Activated CD8-positive, alpha-beta memory T cell treated with anti-CD3 and anti-CD28 coated beads for 48 hours (primary cell): ENCODE results near the gene ST6GALNAC4.

Experiments
- DNase-seq, 3 experiments: peaks; one replicate each; pipeline ENCODE4 v3.0.0-alpha.2; 2020; ENCODE audit warnings: low read depth in 2 of 3, low spot score in 2 of 3

The ST6GALNAC4 gene, protein sequence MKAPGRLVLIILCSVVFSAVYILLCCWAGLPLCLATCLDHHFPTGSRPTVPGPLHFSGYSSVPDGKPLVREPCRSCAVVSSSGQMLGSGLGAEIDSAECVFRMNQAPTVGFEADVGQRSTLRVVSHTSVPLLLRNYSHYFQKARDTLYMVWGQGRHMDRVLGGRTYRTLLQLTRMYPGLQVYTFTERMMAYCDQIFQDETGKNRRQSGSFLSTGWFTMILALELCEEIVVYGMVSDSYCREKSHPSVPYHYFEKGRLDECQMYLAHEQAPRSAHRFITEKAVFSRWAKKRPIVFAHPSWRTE

DNA sequence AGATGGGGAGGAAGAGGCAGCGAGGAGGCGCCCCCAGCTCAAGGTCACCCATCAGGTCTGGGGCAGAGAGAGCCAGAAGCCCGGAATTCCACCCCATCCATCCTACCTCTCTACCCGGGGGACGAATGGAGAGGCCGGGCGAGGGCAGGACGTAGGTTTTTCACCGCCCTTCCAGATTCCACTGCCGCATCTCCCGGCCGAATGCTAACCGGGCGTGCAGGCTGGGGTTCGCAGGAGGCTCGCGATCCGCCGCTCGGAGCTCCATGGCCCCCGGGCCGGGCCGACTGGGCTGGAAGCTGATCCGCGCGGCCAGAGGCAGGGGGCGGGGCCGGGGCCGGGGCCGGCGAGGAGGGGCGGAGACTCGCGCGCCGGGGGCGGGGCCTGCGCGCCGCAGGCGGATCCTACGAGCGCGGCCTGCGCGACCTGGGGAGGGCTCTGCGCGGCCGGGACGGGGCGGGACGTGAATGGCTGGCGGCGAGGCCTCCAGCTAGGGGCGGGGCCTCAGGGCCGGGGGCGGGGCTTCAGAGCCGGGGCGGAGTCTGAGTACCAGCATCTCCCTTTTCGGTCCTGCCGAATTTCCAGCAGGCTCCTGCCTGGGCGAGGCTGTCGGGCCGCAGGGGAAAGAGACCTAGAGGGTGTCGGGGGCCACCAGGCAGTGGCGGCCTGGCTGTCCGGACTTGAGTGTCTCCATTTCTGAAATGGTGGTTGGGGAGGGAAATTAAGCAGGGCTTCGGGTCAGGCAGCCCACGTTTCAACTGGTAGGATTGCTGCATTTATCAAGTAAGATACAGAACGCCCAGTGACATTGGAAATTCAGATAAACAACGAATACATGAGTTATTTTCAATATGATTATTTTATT lies at the start of gene ST6GALNAC4:
Gene ST6GALNAC4 (minus strand): TSS at position 322 of the 862 bp plus-strand sequence. CDS start 622 bp downstream, outside the sequence.
- DNase-seq: peak; percentile 93 to 94 (median 94)

DNA sequence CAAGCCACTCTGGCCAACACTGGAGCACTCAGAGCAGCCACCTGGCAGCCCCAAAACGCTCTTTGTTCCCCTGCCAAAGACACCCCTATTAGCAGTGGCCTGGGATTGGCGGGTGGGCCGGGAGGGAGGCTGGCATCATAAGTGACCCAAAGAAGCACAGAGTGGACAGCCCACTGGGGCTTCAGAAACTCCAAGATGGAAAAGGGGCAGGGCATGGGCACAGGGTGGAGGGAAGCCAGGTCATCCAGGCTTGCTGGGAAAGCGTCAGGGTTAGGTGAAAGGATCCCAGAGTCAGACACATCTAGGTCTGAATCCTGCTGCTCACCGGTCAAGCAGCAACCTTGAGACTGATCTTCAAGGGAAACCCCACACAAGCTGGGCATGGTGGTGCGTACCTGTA lies 49.1 kb upstream of the ST6GALNAC4 start:
- DNase-seq: no peak

DNA sequence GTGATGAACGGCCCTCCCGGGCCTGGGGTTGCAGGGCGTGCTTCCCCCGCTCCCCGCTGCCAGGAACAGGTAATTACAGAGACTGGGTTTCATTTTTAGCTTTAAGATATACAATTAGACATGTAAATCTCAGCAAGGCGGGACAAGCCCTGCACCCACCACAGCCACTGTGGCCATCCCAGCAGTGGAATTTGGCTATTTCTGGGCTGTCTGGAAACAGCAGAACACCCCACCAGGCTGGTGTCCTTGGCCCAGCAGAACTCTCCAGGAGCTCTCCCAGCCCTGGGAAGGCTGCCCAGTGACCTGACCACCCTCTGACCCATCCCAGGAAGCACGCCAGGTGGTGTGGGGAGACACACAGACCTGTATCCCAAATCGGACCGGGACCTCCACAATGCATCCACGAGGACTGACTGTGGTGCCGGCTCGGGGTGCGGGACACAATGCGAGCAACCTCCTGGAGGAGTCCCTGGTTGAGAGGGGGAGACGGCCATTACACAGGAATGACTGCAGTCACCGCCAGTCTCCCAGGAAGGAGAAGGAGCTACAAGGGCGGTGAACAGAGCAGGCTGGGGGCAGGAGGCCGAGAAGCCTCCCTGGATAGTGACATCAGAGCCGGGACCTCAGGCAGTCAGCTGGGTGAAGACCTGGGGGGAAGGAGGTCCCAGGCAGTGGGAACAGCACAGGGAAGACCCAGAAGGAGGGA lies 46.7 kb upstream of the ST6GALNAC4 start:
- DNase-seq: no peak

DNA sequence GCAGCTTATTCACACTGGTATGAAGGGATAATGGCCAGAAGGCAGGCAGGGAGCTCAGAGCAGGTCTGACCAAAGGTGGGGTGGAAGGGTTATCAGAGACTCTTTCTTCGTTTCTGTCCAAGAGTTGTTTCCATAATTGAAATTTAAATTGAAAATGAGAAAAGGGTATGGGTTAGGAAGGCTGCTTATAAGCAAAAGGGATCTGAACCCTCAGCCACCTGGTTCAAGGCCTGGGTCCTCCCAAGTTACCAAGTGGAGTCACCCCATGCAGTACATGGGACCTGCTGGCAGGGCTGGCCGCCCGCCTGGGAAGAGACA lies 46.2 kb upstream of the ST6GALNAC4 start:
- DNase-seq: no peak

DNA sequence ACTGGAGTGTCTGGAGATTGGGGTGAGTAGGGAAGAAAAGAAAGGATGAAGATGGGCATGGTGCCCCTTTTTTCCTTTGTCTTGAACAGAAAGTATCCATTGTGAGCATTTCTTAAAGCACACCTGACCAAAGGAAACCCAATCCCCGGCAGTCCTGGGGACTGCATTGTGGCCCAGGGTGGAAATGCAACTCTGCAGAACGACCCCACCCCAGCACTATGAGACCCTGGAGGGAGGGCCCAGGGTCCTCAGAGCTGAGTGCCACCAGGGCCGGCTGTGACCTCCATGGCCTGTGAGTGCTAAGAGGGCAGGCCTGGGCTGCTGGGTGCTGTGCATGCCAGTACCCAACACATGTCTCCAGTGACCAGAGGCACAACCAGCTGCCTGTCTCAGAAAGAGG lies 45.4 kb upstream of the ST6GALNAC4 start:
- no peak for DNase-seq

DNA sequence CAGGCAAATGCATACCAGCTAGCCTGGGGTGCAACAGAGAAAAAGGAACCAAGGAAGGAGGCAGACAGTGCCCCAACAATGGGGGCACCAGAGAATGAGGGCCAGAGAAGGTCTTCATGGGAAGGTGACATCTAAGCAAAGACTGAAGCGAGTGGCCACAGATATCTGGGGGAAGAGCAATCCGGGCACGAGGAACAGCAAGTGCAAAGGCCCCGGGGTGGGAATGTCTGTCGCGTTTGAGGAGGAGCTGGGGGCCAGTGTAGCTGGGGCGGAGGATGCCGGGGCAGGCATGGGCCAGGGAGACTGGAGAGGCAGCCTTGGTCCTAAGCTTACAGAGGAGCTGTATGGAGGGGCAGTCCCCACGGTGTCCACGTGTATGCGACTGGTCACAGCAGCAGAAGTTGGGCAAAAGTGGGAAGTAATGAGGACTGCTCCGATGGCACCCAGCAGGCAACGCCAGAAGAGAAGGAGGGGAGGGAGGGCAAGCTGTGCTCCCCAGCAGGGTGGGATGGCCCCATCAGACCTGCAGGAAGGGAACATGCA lies 44.8 kb upstream of the ST6GALNAC4 start:
- no peak for DNase-seq

DNA sequence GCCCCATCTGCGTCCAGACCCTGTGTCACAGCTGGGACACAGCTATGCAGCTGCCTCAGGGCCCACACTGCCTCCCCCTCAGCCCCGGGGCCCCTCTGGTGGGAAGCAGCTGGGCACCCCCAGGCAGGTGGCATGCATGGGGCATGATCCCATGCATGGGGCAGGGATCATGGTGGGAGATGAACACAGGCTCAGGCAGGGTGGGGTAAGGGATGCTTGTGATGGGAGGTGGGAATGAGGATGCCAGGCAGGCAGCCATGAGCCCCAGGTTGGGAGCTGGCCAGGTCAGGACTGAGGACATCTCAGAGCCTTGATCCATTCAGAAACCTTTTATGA lies 44.3 kb upstream of the ST6GALNAC4 start:
- no peak for DNase-seq

DNA sequence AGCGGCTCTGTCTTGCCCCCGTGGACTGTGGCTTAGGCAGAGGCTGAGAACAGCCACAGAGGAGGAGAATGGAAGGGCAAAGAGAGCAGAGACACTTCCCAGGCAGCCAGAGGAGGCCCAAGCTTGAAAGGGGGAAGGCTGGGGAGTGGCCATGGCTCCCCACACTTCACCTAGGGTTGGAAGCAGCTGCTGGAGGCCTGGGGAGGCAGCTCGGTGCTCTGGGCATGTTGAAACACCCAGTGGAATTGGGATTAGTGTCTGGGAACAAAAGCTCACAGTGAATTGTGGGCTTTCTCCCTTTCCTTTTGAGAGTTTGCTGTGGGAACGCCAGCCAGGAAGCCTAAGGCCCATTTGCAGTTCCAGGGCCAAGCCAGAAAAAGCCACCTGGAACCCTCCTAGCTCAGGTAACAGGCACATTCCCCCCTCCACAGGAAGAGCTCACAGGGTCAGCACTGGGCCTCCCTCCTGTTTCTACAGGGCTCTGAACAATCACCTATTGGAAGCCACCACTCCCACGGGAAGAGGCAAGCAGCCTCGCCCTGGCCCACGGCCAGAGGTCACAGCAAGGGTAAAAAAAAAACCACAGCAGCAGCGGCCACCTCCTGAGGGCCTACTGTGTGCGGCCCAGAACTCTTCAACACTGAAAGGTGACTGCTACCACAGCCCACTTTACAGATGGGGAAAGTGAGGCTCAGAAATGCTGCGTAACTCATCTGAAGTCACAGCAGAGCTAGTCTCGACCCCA lies 43.7 kb upstream of the ST6GALNAC4 start:
- DNase-seq: no peak

DNA sequence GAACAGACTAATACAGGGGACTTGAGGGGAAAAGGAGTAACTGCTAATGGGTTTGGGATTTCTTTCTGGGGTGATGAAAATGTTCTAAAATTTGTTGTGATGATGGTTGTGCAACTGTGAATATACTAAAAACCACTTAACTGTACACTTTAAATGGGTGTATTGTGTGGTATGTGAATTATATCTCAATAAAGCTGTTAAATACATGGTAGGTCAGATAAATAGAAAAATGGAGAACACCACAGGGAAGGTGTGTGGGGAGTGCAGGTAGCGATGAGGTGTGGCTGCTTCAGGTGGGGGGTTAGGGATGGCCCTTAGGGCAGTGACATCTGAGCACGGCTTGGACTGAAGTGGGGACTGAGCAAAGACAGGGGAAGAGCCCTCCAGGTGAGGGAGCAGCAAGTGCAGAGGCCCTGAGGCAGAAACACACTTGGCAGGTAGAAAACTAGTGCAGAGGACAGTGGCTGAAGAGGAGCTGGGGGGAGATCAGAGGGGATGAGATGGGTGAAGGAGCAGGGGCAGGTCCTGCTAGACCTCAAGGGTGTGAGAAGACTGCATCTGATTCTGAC lies 43.1 kb upstream of the ST6GALNAC4 start:
- DNase-seq: no peak

DNA sequence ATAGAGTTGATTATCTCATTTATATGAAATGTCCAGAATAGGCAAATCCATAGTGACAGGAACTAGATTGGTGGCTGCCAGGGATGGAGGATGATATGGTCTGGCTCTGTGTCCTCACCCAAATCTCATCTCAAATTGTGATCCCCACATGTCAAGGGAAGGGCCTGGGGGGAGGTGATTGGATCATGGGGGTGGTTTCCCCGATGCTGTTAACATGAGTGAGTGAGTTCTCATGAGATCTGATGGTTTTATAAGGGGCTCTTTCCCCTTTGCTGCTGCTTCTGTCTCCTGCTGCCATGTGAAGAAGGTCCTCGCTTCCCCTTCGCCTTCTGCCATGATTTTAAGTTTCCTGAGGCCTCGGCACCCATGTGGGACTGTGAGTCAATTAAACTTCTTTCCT lies 42.6 kb upstream of the ST6GALNAC4 start:
- no peak for DNase-seq

DNA sequence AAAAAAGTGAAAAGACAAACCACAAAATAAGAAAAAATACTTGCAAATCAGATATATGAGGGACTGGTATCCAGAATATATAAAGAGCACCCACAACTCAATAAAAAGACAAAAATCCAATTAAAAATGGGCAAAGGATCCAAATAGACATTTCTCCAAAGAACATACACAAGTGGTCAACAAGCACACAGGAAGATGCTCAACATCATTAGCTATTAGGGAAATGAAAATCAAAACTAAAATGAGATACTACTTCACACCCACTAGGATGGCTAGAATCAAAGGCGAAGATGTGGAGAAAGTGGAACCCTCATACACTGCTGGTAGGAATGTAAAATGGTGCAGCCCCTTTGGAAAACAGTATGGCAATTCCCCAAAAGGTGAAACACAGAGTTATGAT lies 41.9 kb upstream of the ST6GALNAC4 start:
- DNase-seq: no peak

DNA sequence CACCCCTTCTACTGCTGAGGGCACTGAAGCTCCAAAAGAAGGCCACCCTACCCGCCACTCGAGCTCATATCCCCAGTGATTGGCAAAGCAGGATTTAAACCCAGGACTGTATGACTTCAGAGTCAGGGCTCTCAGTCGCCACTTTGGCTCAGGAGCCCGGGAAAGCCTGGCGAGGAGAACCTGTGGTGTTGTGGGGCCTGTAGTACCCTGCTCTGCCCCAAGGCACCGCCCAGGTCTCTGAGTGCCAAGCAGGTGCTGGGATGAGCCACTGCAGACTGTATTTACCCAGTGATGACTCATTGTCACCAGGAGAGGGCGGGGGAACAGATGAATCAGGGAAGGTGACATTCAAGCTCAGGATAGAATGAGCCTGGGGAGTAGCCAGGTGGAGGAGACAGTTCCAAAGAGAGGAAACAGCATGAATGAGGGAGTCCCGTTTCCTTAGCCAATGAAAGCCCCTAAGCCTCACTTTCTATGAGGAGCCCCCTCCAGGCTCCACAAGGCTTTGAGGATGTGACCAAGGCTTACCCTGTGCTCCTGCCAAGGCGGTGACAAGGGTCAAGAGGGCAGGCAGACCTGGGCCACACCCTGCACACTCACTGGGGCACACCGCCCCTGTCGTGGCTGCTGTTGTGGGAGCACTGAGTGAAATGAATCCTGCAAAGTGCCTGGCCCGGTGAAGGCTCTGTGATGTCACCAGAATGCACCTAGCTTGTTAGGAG lies 38.6 kb upstream of the ST6GALNAC4 start:
- DNase-seq: peak in 1 of 3 experiments; percentile 52

DNA sequence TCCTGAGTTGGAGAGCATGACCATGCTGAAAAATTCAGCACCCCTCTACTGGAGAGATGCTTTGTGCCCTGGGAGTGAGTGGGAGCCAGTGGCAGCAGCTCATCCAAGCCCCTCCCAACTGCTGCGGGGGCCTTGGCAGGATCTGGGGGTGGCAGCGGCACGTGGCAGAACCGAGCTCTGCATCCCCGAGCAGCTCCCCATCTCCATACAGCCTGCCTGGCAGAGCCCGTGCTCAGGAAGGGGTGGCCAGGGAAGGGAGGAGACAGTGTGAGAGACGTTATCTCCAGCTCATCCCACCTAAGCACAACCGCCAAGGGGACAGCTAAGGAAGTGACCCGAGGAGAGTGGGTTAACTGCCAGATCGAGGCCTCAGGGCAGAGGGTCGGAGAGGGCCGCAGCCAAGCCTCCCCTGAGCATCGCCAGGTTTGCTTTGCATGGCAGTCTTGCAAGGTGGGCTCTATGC lies 38.0 kb upstream of the ST6GALNAC4 start:
- no peak for DNase-seq

DNA sequence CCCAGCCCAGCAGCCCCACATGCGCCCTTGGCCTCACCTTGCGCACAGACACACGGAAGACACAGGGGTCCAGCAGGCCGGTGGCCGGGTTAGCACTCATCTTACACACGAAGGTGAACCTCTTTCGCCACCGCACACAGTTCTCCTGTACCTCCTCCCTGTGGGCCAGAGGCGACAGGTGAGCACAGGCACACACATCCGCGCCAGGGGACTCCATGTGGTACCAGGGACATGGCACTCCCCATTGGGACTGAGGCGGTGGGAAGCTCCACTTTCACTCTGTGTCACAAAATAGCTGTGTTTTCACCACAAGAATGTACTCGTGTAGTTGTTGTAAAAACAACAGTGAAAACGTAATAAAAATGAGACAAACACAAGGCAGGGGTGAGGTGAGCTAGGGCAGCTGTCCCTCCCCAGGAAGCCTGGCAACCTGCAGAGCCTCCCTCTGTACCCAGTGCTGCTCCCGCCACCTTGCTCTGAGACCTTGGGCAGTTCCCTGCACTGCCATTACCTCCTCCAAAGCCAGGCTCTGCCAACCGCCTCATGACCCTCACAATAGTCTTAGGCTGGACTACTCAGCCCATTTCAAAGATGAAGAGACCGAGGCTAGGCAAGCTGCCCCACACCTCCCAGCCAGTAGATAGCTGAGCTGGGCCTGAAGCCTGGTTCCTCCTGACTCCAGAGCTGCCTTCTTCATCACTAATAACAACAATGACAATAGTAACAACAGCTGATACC lies 37.1 kb upstream of the ST6GALNAC4 start:
- no peak for DNase-seq

DNA sequence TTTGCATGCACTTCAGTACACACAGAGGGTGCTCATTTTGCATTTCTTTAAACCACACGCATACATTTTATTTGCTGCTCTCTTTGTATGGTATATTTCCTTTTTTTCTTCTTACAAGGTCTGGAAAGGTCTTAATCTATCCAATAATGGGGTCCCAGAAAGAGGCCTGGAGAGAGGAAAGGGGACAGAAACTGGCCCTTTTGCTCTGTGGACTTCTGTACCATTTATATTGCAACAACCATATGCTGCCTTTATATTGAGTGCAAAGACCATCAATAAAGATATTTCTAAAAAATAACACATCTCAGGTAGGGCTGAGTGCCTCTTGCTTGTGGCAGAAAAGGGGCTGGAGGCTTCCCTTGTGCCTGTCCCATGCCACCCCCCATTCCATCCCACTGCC lies 36.3 kb upstream of the ST6GALNAC4 start:
- no peak for DNase-seq

DNA sequence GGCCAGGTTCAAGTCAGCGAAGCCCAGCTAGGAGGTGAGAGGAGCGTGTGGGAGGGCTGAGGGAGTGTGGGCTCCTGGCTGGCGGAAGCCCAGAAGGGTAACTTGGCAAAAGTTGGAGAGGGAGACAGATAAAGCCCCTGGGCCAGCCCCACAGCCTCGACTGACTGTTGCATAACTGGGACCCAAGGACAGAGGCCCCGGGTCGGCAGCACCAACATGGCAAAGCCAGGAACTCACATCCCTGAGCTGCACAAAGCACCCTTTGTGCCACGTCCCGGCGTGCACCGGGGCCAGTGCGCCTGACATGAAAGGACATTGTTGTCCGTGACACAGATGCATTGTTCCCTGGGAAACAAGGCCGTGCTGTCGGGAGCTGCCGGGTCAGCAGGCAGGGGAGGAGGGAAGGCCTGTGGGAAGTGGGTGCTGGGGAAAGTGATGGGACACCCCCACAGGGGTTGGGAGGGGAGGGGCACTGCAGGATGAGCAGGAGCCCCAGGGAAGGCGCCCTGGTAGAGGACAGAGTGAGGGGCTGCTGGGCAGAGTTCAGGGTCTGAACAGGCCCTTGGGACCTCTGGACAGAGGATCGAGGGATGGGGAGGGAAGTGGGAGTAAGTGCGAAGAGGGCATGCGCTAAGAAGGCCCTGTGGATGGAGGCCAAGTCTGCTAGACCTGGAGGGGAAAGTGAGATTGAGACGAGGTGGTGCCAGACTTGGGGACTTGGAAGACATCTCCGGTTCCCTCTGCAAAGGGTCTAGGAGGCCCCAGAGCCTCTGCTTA lies 33.9 kb upstream of the ST6GALNAC4 start:
- DNase-seq: no peak

DNA sequence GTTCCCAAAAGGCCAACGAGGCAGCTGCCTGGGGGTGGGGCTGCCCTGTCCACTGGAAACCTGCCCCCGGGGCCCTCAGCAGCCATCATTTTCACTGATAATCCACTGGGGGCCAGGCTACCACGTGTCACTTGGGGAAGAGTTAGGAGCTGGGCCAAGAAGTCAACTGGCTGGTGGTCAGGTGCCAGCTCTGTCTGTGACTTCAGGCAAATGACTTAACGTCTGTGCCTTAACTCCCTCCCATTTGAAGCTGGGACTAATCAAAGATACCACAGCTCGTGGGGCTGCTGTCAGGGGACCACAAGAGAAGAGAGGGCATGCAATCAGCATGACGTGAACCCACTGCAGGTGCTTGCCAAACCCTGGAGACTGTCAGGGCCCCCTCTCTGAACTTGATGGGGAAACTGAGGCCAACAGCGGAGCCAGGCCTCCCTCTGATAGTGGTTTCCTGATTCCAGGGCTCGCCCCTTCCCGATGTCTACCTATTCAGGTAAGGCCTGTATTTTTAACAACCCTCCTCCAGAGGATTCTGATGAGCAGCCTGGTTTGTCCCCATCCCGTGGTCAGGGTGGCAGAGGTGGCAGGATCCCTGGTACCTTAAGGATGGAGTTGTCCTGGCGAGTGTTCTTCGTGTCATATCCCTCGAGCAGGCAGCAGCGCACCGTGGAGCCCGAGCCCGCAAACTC lies 33.1 kb upstream of the ST6GALNAC4 start:
- no peak for DNase-seq
